MM.1S (cell line): ENCODE data around the gene PCDH9.
A peak's percentile ranks its signal among the peaks of the same experiment; 100 is the strongest.

Source experiments
- DNase-seq: peaks from one replicate; pipeline ENCODE4 v3.0.0-alpha.2; 2015
- H2AFZ ChIP-seq: fragments of 300-600 bp; sonication (generic); 2 replicates; pipeline ENCODE4 v1.6.0; 2016; ENCODE audit warnings: antibody characterized with exemption, low read length
- H3F3A ChIP-seq: fragments of 300-600 bp; sonication (generic); 2 replicates; pipeline ENCODE4 v1.6.1; 2016; ENCODE audit warnings: mild to moderate bottlenecking, antibody characterized with exemption, low read length, moderate library complexity, mixed read lengths; ENCODE audit not compliant: insufficient read depth
- H3K27ac ChIP-seq: fragments of 300-600 bp; sonication (generic); 2 replicates; pipeline ENCODE4 v1.5.1; 2016; ENCODE audit warnings: mild to moderate bottlenecking, low read length
- H3K27me3 ChIP-seq: fragments of 300-600 bp; sonication (generic); replicated peaks from 2 replicates; pipeline ENCODE4 v1.6.0; 2016; ENCODE audit warnings: low read length; ENCODE audit not compliant: insufficient read depth
- H3K36me3 ChIP-seq: fragments of 300-600 bp; sonication (generic); replicated peaks from 2 replicates; pipeline ENCODE4 v1.6.1; 2016; ENCODE audit warnings: mild to moderate bottlenecking, low read length, mixed read lengths; ENCODE audit not compliant: insufficient read depth
- H3K4me1 ChIP-seq: fragments of 300-600 bp; sonication (generic); 2 replicates; pipeline ENCODE4 v1.6.1; 2016; ENCODE audit warnings: low read length, mixed read lengths
- H3K4me2 ChIP-seq: fragments of 300-600 bp; sonication (generic); 2 replicates; pipeline ENCODE4 v1.6.0; 2016; ENCODE audit warnings: low read depth, low read length
- H3K4me3 ChIP-seq: fragments of 300-600 bp; sonication (generic); 2 replicates; pipeline ENCODE4 v1.5.1; 2016; ENCODE audit warnings: low read length, mixed read lengths
- H3K79me2 ChIP-seq: fragments of 300-600 bp; sonication (generic); 2 replicates; pipeline ENCODE4 v1.6.1; 2016; ENCODE audit warnings: mixed run types, low read length, mixed read lengths
- H3K9ac ChIP-seq: fragments of 300-600 bp; sonication (generic); 2 replicates; pipeline ENCODE4 v1.6.1; 2016; ENCODE audit warnings: low read length, mixed read lengths
- H3K9me2 ChIP-seq: fragments of 300-600 bp; sonication (generic); replicated peaks from 2 replicates; pipeline ENCODE4 v1.6.1; 2016; ENCODE audit warnings: mild to moderate bottlenecking, low read length, mixed read lengths; ENCODE audit not compliant: insufficient read depth
- H3K9me3 ChIP-seq: fragments of 300-600 bp; sonication (generic); replicated peaks from 2 replicates; pipeline ENCODE4 v1.6.1; 2016; ENCODE audit warnings: mild to moderate bottlenecking, low read length, mixed read lengths; ENCODE audit not compliant: insufficient read depth
- H4K20me1 ChIP-seq: fragments of 300-600 bp; sonication (generic); 2 replicates; pipeline ENCODE4 v1.6.1; 2016; ENCODE audit warnings: mild to moderate bottlenecking, low read length, moderate library complexity, mixed read lengths; ENCODE audit not compliant: insufficient read depth
- EZH2 ChIP-seq: fragments of 300-600 bp; sonication (generic); optimal IDR thresholded peaks from 2 replicates; pipeline ENCODE3; 2017; ENCODE audit warnings: low read depth, mild to moderate bottlenecking, antibody characterized with exemption, low read length, mixed read lengths
- EZH2phosphoT487 ChIP-seq: fragments of 300-600 bp; sonication (generic); IDR thresholded peaks from 2 replicates; pipeline ENCODE4 v1.6.1; 2018; ENCODE audit warnings: antibody characterized with exemption, low read length
- TF ChIP-seq, protein P1 (sequence below): fragments of 300-600 bp; sonication (generic); IDR thresholded peaks from 2 replicates; pipeline ENCODE4 v1.5.1; 2016; ENCODE audit warnings: antibody characterized with exemption, low read length, mixed read lengths

PCDH9 gene

DNA sequence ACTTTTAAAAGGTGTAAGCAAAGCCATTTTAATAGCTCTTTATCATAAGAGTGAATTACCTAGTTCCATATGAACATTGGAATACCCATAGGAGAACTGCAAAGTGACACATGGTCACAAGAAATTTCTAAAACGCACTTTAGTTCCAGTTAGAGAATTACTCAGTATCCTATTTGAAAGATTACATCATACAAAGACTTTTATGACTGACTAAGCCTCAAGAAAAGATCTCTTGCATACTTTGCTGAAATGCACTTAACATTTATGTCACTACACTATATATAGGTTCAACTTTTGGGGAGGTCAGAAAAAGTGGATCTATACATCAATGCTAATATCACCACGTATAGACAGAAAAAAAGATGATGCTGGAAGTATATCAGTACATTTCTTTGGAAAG, 7.1 kb downstream of the PCDH9 start:
- no peak overlapping the region for H3K4me3 ChIP-seq

DNA sequence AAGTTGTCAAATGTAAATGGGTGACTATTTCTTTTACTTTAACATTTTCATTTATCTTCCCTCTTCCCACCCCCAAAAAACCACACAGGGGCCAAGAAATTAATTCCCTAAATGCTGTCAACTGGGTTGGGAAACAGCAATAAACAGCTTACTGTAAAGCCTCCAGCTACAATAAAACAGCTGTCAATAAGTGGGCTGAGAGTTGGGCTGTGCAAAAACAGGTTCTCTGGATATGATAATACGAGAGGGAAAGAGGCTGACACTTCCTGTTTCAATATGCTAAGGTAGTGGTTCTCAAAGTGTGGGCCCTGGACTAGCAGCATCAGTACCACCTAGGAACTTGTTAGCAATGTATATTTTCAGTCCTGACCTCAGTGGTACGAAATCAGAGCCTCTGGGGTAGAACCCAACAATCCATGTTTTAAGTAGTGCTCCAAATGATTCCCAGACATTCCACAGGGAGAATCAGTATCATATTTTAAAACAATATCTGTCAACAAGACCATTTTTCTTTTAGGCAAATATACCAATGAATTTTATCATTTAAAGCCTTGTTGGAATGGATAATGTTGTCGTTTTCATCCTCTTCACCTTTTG, 8.4 kb downstream of the PCDH9 start:
- TF ChIP-seq EZH2 (no peak), EZH2phosphoT487 (no peak)
- TF ChIP-seq, protein P1, sequence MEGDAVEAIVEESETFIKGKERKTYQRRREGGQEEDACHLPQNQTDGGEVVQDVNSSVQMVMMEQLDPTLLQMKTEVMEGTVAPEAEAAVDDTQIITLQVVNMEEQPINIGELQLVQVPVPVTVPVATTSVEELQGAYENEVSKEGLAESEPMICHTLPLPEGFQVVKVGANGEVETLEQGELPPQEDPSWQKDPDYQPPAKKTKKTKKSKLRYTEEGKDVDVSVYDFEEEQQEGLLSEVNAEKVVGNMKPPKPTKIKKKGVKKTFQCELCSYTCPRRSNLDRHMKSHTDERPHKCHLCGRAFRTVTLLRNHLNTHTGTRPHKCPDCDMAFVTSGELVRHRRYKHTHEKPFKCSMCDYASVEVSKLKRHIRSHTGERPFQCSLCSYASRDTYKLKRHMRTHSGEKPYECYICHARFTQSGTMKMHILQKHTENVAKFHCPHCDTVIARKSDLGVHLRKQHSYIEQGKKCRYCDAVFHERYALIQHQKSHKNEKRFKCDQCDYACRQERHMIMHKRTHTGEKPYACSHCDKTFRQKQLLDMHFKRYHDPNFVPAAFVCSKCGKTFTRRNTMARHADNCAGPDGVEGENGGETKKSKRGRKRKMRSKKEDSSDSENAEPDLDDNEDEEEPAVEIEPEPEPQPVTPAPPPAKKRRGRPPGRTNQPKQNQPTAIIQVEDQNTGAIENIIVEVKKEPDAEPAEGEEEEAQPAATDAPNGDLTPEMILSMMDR, result no peak
- H3K4me2 ChIP-seq, result 0 out of 2 replicates have a peak overlapping the region, but pooled peaks have one; percentile 21
- no peak overlapping the region for H2AFZ ChIP-seq
- H3K36me3 ChIP-seq, result no peaks in the 10 kb centered on the region
- no peaks in the 10 kb centered on the region for H3K27me3 ChIP-seq
- H3K27ac ChIP-seq, result no peak overlapping the region
- H3K79me2 ChIP-seq, result no peaks in the 10 kb centered on the region
- H3K9ac ChIP-seq, result no peak overlapping the region
- no peak overlapping the region for H3K4me3 ChIP-seq
- H3K4me1 ChIP-seq, result 0 out of 2 replicates have a peak, but pooled peaks cover 5% of the 10 kb centered on the region
- no peaks in the 10 kb centered on the region for H3K9me2 ChIP-seq
- H4K20me1 ChIP-seq, result no peaks in the 10 kb centered on the region
- H3F3A ChIP-seq, result no peaks in the 10 kb centered on the region
- no peaks in the 10 kb centered on the region for H3K9me3 ChIP-seq
- peak; percentile 29 for DNase-seq

More for the DNA sequence above, 7.1 kb downstream of the PCDH9 start:
- 0 out of 2 replicates have a peak, but pooled peaks cover 5% of the 10 kb centered on the region for H3K4me1 ChIP-seq
- H3F3A ChIP-seq, result no peaks in the 10 kb centered on the region
- no peaks in the 10 kb centered on the region for H3K9me2 ChIP-seq
- no peak for DNase-seq
- no peak overlapping the region for H2AFZ ChIP-seq
- TF ChIP-seq EZH2phosphoT487, result no peak
- TF ChIP-seq, protein P1, result no peak
- TF ChIP-seq EZH2, result no peak
- no peaks in the 10 kb centered on the region for H3K27me3 ChIP-seq
- no peaks in the 10 kb centered on the region for H3K36me3 ChIP-seq
- H3K9me3 ChIP-seq, result no peaks in the 10 kb centered on the region
- no peak overlapping the region for H3K9ac ChIP-seq
- no peak overlapping the region for H3K27ac ChIP-seq
- no peak overlapping the region for H3K4me2 ChIP-seq
- no peaks in the 10 kb centered on the region for H4K20me1 ChIP-seq
- H3K79me2 ChIP-seq, result no peaks in the 10 kb centered on the region

DNA sequence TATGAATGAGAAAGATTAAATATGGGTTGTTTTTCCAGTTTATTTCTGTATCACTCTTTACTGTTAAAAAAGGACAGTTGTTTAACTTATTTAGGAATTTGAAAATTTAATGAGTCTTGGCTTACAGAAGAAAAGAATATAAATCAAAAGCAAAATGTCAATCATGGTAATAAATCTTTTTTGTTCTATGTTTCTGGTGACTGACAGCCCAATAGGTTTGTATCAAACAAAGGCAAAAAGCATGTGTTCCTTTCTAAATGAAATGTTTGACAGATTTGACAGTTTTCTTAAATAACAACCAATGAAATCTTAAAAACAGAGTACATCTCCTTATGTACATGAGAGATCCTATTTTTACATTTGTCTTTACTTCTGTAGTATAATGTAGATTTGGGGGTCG, 11.0 kb downstream of the PCDH9 start:
- Histone ChIP-seq H3K36me3 (no peaks in the 10 kb centered on the region), H4K20me1 (no peaks in the 10 kb centered on the region), H3K9me2 (no peaks in the 10 kb centered on the region), H3K9me3 (no peaks in the 10 kb centered on the region), H3K4me3 (no peak overlapping the region), H3K27me3 (no peaks in the 10 kb centered on the region), H3K4me1 (no peaks in the 10 kb centered on the region), H3F3A (no peaks in the 10 kb centered on the region), H3K79me2 (no peaks in the 10 kb centered on the region), H3K9ac (no peak overlapping the region), H3K27ac (no peak overlapping the region), H2AFZ (no peak overlapping the region), H3K4me2 (no peak overlapping the region)
- no peak for DNase-seq
- TF ChIP-seq EZH2 (no peak), EZH2phosphoT487 (no peak)
- TF ChIP-seq, protein P1, result no peak
